ENCODE data around the gene EFEMP2. TPM values are rescaled to one million over a fixed set of nuclear protein-coding genes. Genes with fewer than 3 reads are reported as not detected.

Gene EFEMP2
- total RNA-seq, 1 experiment from 2014 or later, result 26.2 TPM

- Histone ChIP-seq H3K23ac (ENCODE audit: insufficient read length, low read depth, low read length) (no peak within 1 kb of the TSS), H2AK5ac (ENCODE audit: insufficient read length, low read length) (no peak within 1 kb of the TSS), H3K14ac (ENCODE audit: insufficient read depth, low read length) (peak within 1 kb of the TSS; percentile 92), H3K79me2 (ENCODE audit: insufficient read depth, low read length) (no peaks in the 10 kb centered on the region), H3K4me1 (ENCODE audit: insufficient read depth, low read length) (no peaks in the 10 kb centered on the region; the same call in 1 of the 2 replicates), H2BK20ac (ENCODE audit: low read depth, low read length, poor library complexity, severe bottlenecking) (no peak within 1 kb of the TSS), H3K27ac (ENCODE audit: insufficient read length, low read depth, low read length) (no peak within 1 kb of the TSS), H3K79me1 (ENCODE audit: insufficient read depth, low read depth, low read length, poor library complexity, severe bottlenecking) (no peaks in the 10 kb centered on the region), H3K18ac (ENCODE audit: insufficient read length, low read depth, low read length) (peak within 1 kb of the TSS; percentile 56), H4K5ac (ENCODE audit: insufficient read length, low read depth, low read length) (no peak within 1 kb of the TSS), H3K4ac (ENCODE audit: low read depth, low read length) (no peak within 1 kb of the TSS), H3K27me3 (ENCODE audit: insufficient read depth, low read length) (no peaks in the 10 kb centered on the region), H4K20me1 (ENCODE audit: control insufficient read depth, insufficient read depth, insufficient read length) (no peaks in the 10 kb centered on the region), H2BK12ac (ENCODE audit: insufficient read length, low read depth, low read length) (no peak within 1 kb of the TSS), H2BK120ac (ENCODE audit: low read depth, low read length, poor library complexity, severe bottlenecking) (no peak within 1 kb of the TSS), H2BK15ac (ENCODE audit: low read depth, low read length) (no peak within 1 kb of the TSS), H4K91ac (ENCODE audit: insufficient read length, low read depth, low read length) (no peak within 1 kb of the TSS), H2BK5ac (ENCODE audit: insufficient read length, low read length) (no peak within 1 kb of the TSS), H3K9ac (ENCODE audit: extremely low read depth, insufficient read length, low read length) (peak within 1 kb of the TSS; percentile 81), H3T11ph (ENCODE audit: low read length) (no peak within 1 kb of the TSS), H3K9me3 (ENCODE audit: control insufficient read depth, low read depth, low read length) (no peaks in the 10 kb centered on the region), H3K56ac (ENCODE audit: insufficient read length, low read depth, low read length) (no peak within 1 kb of the TSS), H2AFZ (ENCODE audit: low read length) (no peak within 1 kb of the TSS), H3K23me2 (ENCODE audit: insufficient read length, low read depth, low read length, poor library complexity, severe bottlenecking) (peaks cover 11% of the 10 kb centered on the region), H4K8ac (replicated peaks; ENCODE audit: insufficient read length, low read depth, low read length) (no peak within 1 kb of the TSS), H3K4me2 (ENCODE audit: insufficient read depth, insufficient read length, low read length) (peak within 1 kb of the TSS; percentile 60)
- Mint-ChIP-seq H3K4me1 (peaks cover 21 to 28% of the 10 kb centered on the region in 2 experiments), H3K36me3 (ENCODE audit: insufficient read depth in 1 of 3, low read depth in 3 of 3) (peaks cover 1 to 25% (median 23%) of the 10 kb centered on the region in 3 experiments; a peak in 6 of 7 replicates), H3K9me3 (no peaks in the 10 kb centered on the region; a peak in 1 of 5 replicates), H3K27ac (peak within 1 kb of the TSS in 2 of 3 experiments; percentile 72 to 86; a peak in 2 of 7 replicates), H3K27me3 (ENCODE audit: low read depth) (peaks cover 4% of the 10 kb centered on the region), H3K4me3 (peak within 1 kb of the TSS; percentile 84 to 93)
- DNase-seq, result peak; percentile 99
- no CpG with 5 or more reads among the region's 59 CpGs for WGBS (ENCODE audit: extremely low coverage, insufficient read length, low lambda C conversion rate)
- no peak for TF ChIP-seq CTCF (conservative IDR thresholded peaks at IDR 0.05)
Measured at GRCh38 chr11:65919141-65919572, 46.6 kb upstream of the EFEMP2 start, which contains the start of gene DRAP1. TSS of gene DRAP1 (plus strand) at chr11:65919426. CDS start at chr11:65919502, 76 bp downstream.

Data from H9 (cell line).